ENCODE data around the gene CXCR1. TPM values are rescaled to one million over a fixed set of nuclear protein-coding genes. Genes with fewer than 3 reads are reported as not detected.

CXCR1 gene
- total RNA-seq, 1 donor from 2014 or later: not detected

DNA sequence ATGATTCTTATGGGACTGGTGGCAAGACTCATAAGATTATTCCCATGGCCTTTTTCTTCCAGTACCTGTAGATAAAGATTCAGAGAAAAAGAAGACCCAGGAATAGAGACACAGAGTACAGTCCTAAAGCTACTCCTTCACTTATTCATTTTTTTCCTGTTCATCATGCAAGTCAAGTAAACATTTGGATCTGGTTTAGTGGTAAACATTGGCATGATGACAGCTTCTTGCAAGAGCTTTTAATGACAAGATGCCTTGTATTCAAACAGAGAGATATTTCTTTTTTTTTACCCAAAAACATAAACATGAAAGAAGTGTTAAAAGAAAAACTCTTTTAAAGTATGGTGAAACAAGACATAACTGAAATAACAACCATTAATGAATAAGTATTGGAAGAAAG lies 20.7 kb downstream of the CXCR1 start:
- Mint-ChIP-seq H3K27me3 (ENCODE audit: insufficient read depth, low read depth) (peaks cover 2% of the 10 kb centered on the region), H3K4me1 (no peaks in the 10 kb centered on the region), H3K36me3 (no peaks in the 10 kb centered on the region), H3K9me3 (peaks cover 6% of the 10 kb centered on the region), H3K27ac (no peak overlapping the region), H3K4me3 (no peak overlapping the region)
- DNase-seq (ENCODE audit: low spot score): no peak
- no peak for TF ChIP-seq EZH2 (IDR thresholded peaks at IDR 0.05)
- TF ChIP-seq, protein P1, sequence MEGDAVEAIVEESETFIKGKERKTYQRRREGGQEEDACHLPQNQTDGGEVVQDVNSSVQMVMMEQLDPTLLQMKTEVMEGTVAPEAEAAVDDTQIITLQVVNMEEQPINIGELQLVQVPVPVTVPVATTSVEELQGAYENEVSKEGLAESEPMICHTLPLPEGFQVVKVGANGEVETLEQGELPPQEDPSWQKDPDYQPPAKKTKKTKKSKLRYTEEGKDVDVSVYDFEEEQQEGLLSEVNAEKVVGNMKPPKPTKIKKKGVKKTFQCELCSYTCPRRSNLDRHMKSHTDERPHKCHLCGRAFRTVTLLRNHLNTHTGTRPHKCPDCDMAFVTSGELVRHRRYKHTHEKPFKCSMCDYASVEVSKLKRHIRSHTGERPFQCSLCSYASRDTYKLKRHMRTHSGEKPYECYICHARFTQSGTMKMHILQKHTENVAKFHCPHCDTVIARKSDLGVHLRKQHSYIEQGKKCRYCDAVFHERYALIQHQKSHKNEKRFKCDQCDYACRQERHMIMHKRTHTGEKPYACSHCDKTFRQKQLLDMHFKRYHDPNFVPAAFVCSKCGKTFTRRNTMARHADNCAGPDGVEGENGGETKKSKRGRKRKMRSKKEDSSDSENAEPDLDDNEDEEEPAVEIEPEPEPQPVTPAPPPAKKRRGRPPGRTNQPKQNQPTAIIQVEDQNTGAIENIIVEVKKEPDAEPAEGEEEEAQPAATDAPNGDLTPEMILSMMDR (IDR thresholded peaks at IDR 0.05): no peak
- no peak for TF ChIP-seq EZH2phosphoT487 (IDR thresholded peaks at IDR 0.05)
- no peaks in the 10 kb centered on the region for H3K36me3 ChIP-seq
- H3K27ac ChIP-seq: no peak overlapping the region
- H4K20me1 ChIP-seq (ENCODE audit: low read depth): no peaks in the 10 kb centered on the region
- H3K4me1 ChIP-seq: no peaks in the 10 kb centered on the region
- no peaks in the 10 kb centered on the region for H3K9me3 ChIP-seq (ENCODE audit: low read depth)
- no peak overlapping the region for H3K4me3 ChIP-seq
- no peak overlapping the region for H3K9ac ChIP-seq
- no peak overlapping the region for H2AFZ ChIP-seq (replicated peaks)
- H3K4me2 ChIP-seq: no peak overlapping the region
- H3K79me2 ChIP-seq (ENCODE audit: low read depth): no peaks in the 10 kb centered on the region
- no peaks in the 10 kb centered on the region for H3F3A ChIP-seq (ENCODE audit: low read depth)
- H3K27me3 ChIP-seq: no peaks in the 10 kb centered on the region

DNA sequence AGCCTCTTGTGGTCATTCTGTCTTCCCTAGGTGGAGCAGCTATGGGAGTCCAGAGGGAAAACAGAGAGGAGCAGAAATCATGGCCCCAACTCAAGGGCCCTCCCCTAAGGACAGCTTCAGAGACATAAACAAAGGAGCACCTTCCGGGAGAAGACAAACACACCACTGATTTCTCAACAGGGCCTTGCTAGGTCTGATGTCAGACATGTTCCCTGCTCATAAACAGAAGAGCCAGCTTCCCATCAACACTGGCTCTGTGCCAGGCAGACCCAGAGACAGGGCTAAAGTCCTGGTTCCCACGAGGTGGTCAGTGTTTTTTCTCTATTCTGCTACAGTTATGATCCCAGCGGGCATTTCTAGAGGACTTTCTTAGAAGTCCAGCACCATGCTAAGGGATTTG lies 21.6 kb downstream of the CXCR1 start:
- no peak overlapping the region for H2AFZ ChIP-seq (replicated peaks)
- peaks cover 6% of the 10 kb centered on the region for H3K9me3 Mint-ChIP-seq
- H3K4me3 Mint-ChIP-seq: no peak overlapping the region
- TF ChIP-seq EZH2 (IDR thresholded peaks at IDR 0.05) (no peak), EZH2phosphoT487 (IDR thresholded peaks at IDR 0.05) (no peak)
- TF ChIP-seq, protein P1 (IDR thresholded peaks at IDR 0.05): no peak
- H3K27me3 ChIP-seq: no peaks in the 10 kb centered on the region
- no peak for DNase-seq (ENCODE audit: low spot score)
- H3F3A ChIP-seq (ENCODE audit: low read depth): no peaks in the 10 kb centered on the region
- no peaks in the 10 kb centered on the region for H3K4me1 ChIP-seq
- peaks cover 2% of the 10 kb centered on the region for H3K27me3 Mint-ChIP-seq (ENCODE audit: insufficient read depth, low read depth)
- H3K4me1 Mint-ChIP-seq: no peaks in the 10 kb centered on the region
- no peak overlapping the region for H3K27ac Mint-ChIP-seq
- H3K9ac ChIP-seq: no peak overlapping the region
- H3K27ac ChIP-seq: no peak overlapping the region
- no peak overlapping the region for H3K4me2 ChIP-seq
- H3K79me2 ChIP-seq (ENCODE audit: low read depth): no peaks in the 10 kb centered on the region
- H4K20me1 ChIP-seq (ENCODE audit: low read depth): no peaks in the 10 kb centered on the region
- no peaks in the 10 kb centered on the region for H3K9me3 ChIP-seq (ENCODE audit: low read depth)
- no peak overlapping the region for H3K4me3 ChIP-seq
- no peaks in the 10 kb centered on the region for H3K36me3 ChIP-seq
- no peaks in the 10 kb centered on the region for H3K36me3 Mint-ChIP-seq

DNA sequence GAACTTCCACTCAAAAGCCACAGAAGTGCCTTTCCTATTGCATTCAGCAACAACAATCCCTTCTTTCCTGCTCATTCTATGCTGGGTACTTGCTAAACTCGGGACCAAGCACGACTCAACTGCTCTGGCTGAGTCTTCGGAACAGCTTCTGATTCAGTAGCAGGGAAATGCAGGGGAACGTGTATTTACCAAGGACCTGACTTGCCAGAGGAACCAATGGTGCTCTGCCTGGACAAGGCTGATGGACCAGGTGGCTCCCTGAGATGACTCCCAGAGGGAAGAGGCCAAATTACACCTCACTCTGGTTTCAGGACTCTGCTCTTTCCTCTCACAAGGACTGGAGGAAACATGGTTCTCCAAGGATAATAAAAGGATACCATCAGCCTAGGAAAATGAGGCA lies 28.7 kb downstream of the CXCR1 start:
- H3F3A ChIP-seq (ENCODE audit: low read depth): no peaks in the 10 kb centered on the region
- no peaks in the 10 kb centered on the region for H3K27me3 ChIP-seq
- DNase-seq (ENCODE audit: low spot score): no peak
- no peaks in the 10 kb centered on the region for H3K9me3 ChIP-seq (ENCODE audit: low read depth)
- Mint-ChIP-seq H3K27me3 (ENCODE audit: insufficient read depth, low read depth) (peaks cover 3% of the 10 kb centered on the region), H3K36me3 (no peaks in the 10 kb centered on the region), H3K27ac (no peak overlapping the region), H3K4me1 (no peaks in the 10 kb centered on the region), H3K4me3 (no peak overlapping the region), H3K9me3 (peaks cover 2% of the 10 kb centered on the region)
- no peaks in the 10 kb centered on the region for H3K4me1 ChIP-seq
- no peak overlapping the region for H3K4me3 ChIP-seq
- H3K9ac ChIP-seq: no peak overlapping the region
- H3K36me3 ChIP-seq: no peaks in the 10 kb centered on the region
- H3K79me2 ChIP-seq (ENCODE audit: low read depth): no peaks in the 10 kb centered on the region
- no peak overlapping the region for H3K4me2 ChIP-seq
- H3K27ac ChIP-seq: no peak overlapping the region
- TF ChIP-seq, protein P1 (IDR thresholded peaks at IDR 0.05): no peak
- no peak for TF ChIP-seq EZH2 (IDR thresholded peaks at IDR 0.05)
- H4K20me1 ChIP-seq (ENCODE audit: low read depth): no peaks in the 10 kb centered on the region
- H2AFZ ChIP-seq (replicated peaks): peak overlapping the region; percentile 65

Data from neural progenitor cell (in vitro differentiated cells).